ENCODE measurements around the gene BID. TPM values are rescaled to one million over a fixed set of nuclear protein-coding genes. Genes with fewer than 3 reads are reported as not detected.

The BID gene
- total RNA-seq, 1 experiment from 2014 or later = 32.5 TPM

- TF ChIP-seq, protein P1, sequence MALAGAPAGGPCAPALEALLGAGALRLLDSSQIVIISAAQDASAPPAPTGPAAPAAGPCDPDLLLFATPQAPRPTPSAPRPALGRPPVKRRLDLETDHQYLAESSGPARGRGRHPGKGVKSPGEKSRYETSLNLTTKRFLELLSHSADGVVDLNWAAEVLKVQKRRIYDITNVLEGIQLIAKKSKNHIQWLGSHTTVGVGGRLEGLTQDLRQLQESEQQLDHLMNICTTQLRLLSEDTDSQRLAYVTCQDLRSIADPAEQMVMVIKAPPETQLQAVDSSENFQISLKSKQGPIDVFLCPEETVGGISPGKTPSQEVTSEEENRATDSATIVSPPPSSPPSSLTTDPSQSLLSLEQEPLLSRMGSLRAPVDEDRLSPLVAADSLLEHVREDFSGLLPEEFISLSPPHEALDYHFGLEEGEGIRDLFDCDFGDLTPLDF (CRISPR knock-in tag; IDR thresholded peaks at IDR 0.05) = no peak
- TF ChIP-seq, protein P2, sequence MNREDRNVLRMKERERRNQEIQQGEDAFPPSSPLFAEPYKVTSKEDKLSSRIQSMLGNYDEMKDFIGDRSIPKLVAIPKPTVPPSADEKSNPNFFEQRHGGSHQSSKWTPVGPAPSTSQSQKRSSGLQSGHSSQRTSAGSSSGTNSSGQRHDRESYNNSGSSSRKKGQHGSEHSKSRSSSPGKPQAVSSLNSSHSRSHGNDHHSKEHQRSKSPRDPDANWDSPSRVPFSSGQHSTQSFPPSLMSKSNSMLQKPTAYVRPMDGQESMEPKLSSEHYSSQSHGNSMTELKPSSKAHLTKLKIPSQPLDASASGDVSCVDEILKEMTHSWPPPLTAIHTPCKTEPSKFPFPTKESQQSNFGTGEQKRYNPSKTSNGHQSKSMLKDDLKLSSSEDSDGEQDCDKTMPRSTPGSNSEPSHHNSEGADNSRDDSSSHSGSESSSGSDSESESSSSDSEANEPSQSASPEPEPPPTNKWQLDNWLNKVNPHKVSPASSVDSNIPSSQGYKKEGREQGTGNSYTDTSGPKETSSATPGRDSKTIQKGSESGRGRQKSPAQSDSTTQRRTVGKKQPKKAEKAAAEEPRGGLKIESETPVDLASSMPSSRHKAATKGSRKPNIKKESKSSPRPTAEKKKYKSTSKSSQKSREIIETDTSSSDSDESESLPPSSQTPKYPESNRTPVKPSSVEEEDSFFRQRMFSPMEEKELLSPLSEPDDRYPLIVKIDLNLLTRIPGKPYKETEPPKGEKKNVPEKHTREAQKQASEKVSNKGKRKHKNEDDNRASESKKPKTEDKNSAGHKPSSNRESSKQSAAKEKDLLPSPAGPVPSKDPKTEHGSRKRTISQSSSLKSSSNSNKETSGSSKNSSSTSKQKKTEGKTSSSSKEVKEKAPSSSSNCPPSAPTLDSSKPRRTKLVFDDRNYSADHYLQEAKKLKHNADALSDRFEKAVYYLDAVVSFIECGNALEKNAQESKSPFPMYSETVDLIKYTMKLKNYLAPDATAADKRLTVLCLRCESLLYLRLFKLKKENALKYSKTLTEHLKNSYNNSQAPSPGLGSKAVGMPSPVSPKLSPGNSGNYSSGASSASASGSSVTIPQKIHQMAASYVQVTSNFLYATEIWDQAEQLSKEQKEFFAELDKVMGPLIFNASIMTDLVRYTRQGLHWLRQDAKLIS (CRISPR knock-in tag; IDR thresholded peaks at IDR 0.05; ENCODE audit: borderline replicate concordance) = no peak
- TF ChIP-seq TCF7 (CRISPR knock-in tag; IDR thresholded peaks at IDR 0.05; ENCODE audit: low read depth) (no peak), ZNF671 (CRISPR knock-in tag; IDR thresholded peaks at IDR 0.05) (no peak), FOXJ3 (CRISPR knock-in tag; IDR thresholded peaks at IDR 0.05; ENCODE audit: borderline replicate concordance) (no peak), ZNF317 (CRISPR knock-in tag; IDR thresholded peaks at IDR 0.05; ENCODE audit: borderline replicate concordance, low read depth) (no peak), ZNF423 (CRISPR knock-in tag; IDR thresholded peaks at IDR 0.05) (no peak), TEAD1 (CRISPR knock-in tag; IDR thresholded peaks at IDR 0.05) (no peak), ESRRA (CRISPR knock-in tag; IDR thresholded peaks at IDR 0.05; ENCODE audit: borderline replicate concordance) (no peak), ZNF219 (CRISPR knock-in tag; IDR thresholded peaks at IDR 0.05; ENCODE audit: borderline replicate concordance) (no peak), ZNF396 (CRISPR knock-in tag; IDR thresholded peaks at IDR 0.05; ENCODE audit: borderline replicate concordance) (no peak), ATF6 (CRISPR knock-in tag; IDR thresholded peaks at IDR 0.05) (no peak), NR2C2 (CRISPR knock-in tag; IDR thresholded peaks at IDR 0.05) (no peak), NFYB (CRISPR knock-in tag; conservative IDR thresholded peaks at IDR 0.05; ENCODE audit: low read depth) (no peak)
- TF ChIP-seq, protein P3, sequence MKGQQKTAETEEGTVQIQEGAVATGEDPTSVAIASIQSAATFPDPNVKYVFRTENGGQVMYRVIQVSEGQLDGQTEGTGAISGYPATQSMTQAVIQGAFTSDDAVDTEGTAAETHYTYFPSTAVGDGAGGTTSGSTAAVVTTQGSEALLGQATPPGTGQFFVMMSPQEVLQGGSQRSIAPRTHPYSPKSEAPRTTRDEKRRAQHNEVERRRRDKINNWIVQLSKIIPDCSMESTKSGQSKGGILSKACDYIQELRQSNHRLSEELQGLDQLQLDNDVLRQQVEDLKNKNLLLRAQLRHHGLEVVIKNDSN (CRISPR knock-in tag; IDR thresholded peaks at IDR 0.05) = no peak
- TF ChIP-seq, protein P4, sequence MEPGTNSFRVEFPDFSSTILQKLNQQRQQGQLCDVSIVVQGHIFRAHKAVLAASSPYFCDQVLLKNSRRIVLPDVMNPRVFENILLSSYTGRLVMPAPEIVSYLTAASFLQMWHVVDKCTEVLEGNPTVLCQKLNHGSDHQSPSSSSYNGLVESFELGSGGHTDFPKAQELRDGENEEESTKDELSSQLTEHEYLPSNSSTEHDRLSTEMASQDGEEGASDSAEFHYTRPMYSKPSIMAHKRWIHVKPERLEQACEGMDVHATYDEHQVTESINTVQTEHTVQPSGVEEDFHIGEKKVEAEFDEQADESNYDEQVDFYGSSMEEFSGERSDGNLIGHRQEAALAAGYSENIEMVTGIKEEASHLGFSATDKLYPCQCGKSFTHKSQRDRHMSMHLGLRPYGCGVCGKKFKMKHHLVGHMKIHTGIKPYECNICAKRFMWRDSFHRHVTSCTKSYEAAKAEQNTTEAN (CRISPR knock-in tag; IDR thresholded peaks at IDR 0.05) = no peak
- CTCF ChIA-PET = interaction anchor here (0.5 to 7.2 kb wide), 40 partner anchors 8 to 710 kb away, joined by 3 to 302 read pairs (median 6); partner anchors contain the start of genes BID, PEX26 and USP18
- DNase-seq (ENCODE audit: low spot score) = no peak
- POLR2A ChIA-PET = interaction anchor here (1.4 to 2.2 kb wide), 2 partner anchors 11 to 42 kb away, joined by 4 to 13 read pairs; partner anchors contain the start of gene BID
- H3K27ac Mint-ChIP-seq = no peak overlapping the region
- no peak for ATAC-seq
- no peaks in the 10 kb centered on the region for H3K36me3 Mint-ChIP-seq
- H3K27me3 Mint-ChIP-seq (ENCODE audit: low read depth) = no peaks in the 10 kb centered on the region; the same call in 1 of the 2 replicates
- H3K4me3 Mint-ChIP-seq = no peak overlapping the region
- peaks cover 17% of the 10 kb centered on the region for H3K4me1 Mint-ChIP-seq
- H3K9me3 Mint-ChIP-seq = no peaks in the 10 kb centered on the region
These were observed 10.5 kb upstream of the BID start for GRCh38 chr22:17784776-17785175.

All from WTC11 (cell line).